Subcutaneous abdominal adipose tissue (tissue), 5 donors: Measurements from ENCODE around the gene CCDC18.

Experiments
- H3K27ac ChIP-seq: one replicate; pipeline ENCODE4 v1.7.0; 2013; ENCODE audit warnings: low read depth, mild to moderate bottlenecking, inconsistent platforms, low read length, moderate library complexity
- H3K27me3 ChIP-seq, 5 donors: one replicate each; pipeline ENCODE4 v1.7.0; 2013; ENCODE audit warnings: low read length in 5 of 5, inconsistent platforms in 1 of 5; ENCODE audit not compliant: control insufficient read depth in 5 of 5, insufficient read depth in 4 of 5
- H3K36me3 ChIP-seq, 5 donors: one replicate each; pipeline ENCODE4 v1.7.0; 2013; ENCODE audit warnings: low read length in 5 of 5; ENCODE audit not compliant: control insufficient read depth in 5 of 5, insufficient read depth in 5 of 5
- H3K4me1 ChIP-seq, 5 donors: one replicate each; pipeline ENCODE4 v1.7.0; 2013; ENCODE audit warnings: low read length in 5 of 5, mild to moderate bottlenecking in 3 of 5, moderate library complexity in 1 of 5; ENCODE audit not compliant: control insufficient read depth in 5 of 5, insufficient read depth in 5 of 5
- H3K4me3 ChIP-seq, 5 donors: one replicate each; pipeline ENCODE4 v1.7.0; 2013; ENCODE audit warnings: low read length in 5 of 5, low read depth in 1 of 5
- H3K9ac ChIP-seq, 5 donors: one replicate each; pipeline ENCODE4 v1.7.0; 2013; ENCODE audit warnings: low read length in 5 of 5, mild to moderate bottlenecking in 4 of 5, moderate library complexity in 3 of 5
- H3K9me3 ChIP-seq, 5 donors: one replicate each; pipeline ENCODE4 v1.7.0; 2013; ENCODE audit warnings: low read length in 5 of 5; ENCODE audit not compliant: control insufficient read depth in 5 of 5
- donor health status: healthy.
- donor health status: healthy.
- donor health status: healthy.
- donor health status: healthy.
- donor health status: healthy.

CCDC18 gene, protein sequence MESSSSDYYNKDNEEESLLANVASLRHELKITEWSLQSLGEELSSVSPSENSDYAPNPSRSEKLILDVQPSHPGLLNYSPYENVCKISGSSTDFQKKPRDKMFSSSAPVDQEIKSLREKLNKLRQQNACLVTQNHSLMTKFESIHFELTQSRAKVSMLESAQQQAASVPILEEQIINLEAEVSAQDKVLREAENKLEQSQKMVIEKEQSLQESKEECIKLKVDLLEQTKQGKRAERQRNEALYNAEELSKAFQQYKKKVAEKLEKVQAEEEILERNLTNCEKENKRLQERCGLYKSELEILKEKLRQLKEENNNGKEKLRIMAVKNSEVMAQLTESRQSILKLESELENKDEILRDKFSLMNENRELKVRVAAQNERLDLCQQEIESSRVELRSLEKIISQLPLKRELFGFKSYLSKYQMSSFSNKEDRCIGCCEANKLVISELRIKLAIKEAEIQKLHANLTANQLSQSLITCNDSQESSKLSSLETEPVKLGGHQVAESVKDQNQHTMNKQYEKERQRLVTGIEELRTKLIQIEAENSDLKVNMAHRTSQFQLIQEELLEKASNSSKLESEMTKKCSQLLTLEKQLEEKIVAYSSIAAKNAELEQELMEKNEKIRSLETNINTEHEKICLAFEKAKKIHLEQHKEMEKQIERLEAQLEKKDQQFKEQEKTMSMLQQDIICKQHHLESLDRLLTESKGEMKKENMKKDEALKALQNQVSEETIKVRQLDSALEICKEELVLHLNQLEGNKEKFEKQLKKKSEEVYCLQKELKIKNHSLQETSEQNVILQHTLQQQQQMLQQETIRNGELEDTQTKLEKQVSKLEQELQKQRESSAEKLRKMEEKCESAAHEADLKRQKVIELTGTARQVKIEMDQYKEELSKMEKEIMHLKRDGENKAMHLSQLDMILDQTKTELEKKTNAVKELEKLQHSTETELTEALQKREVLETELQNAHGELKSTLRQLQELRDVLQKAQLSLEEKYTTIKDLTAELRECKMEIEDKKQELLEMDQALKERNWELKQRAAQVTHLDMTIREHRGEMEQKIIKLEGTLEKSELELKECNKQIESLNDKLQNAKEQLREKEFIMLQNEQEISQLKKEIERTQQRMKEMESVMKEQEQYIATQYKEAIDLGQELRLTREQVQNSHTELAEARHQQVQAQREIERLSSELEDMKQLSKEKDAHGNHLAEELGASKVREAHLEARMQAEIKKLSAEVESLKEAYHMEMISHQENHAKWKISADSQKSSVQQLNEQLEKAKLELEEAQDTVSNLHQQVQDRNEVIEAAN (N-terminal part only)

DNA sequence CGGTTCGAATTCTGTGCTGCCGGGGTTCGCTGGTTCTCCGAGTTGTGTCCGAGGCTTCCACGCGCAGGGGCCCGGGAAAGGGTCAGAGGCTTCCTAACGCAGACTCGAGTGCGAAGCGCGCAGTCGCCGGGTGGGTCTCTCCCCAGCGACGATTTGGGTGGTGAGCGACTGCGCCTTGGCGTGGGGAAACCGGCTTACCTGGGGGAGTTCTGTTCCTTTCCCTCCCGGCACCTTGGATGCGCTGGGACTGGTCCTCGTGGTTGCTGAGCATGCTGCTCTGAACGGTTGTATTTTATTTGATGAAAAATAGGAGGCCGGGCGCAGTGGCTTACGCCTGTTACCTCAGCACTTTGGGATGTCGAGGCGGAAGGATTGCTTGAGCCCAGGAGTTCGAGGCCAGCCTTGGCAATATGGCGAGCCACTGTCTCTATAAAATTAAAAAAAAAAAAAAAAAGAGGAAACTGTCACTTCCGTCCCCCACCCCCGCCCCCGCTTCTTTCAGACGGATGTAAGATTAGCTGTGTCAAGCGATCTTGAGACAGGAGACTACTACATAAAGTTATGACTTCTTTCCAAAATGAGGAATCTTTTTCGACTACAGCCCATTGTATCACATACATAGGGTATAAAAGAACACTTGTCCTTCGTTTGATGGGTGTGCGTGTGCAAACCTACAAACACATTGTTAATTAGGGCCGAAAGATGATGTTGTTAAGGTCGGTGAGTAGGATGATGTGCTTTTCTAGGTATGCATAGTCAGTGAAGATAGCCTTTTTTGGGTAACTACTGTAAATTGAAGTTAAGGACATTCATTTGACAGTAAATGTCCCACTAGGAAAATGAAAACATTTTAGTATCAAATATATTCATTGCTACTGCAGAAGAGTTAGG lies at the start of gene CCDC18:
Gene CCDC18, plus strand, starts transcription at position 2 of the 891 bp plus-strand sequence. CDS start 2,638 bp downstream, outside the sequence.
- H3K27me3 ChIP-seq: peaks cover 0 to 10% (median 0%) of the 10 kb centered on the region in 5 donors
- H3K4me1 ChIP-seq: peaks cover 12 to 33% (median 28%) of the 10 kb centered on the region in 5 donors
- H3K27ac ChIP-seq: peak within 1 kb of the TSS; percentile 100
- peaks cover 0 to 2% (median 0%) of the 10 kb centered on the region in 5 donors for H3K36me3 ChIP-seq
- peak within 1 kb of the TSS; percentile 75 to 100 (median 96) for H3K4me3 ChIP-seq
- peak within 1 kb of the TSS; percentile 95 to 100 (median 100) for H3K9ac ChIP-seq
- H3K9me3 ChIP-seq: peaks cover 0 to 2% (median 0%) of the 10 kb centered on the region in 5 donors

DNA sequence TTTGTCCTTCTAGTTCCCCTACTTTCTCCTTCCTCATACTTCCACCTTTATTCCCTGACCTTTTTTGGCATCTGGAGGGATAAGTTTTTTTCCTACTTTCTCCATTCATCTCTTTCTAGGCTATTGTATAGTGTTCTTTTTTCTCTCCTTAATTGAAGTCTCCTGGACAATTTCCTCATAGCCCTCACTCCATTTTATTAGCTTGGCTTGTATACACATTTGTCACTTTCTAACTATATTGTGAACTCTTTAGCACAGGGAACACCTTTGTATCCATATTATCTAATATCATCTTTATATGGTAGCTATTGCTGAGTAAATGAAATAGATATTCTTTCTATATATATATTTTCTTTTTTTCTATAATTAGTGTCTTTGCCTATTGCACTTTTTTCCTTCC lies 47.9 kb upstream of the CCDC18 start:
- H3K36me3 ChIP-seq: peaks cover 18 to 47% (median 28%) of the 10 kb centered on the region in 5 donors
- H3K4me3 ChIP-seq: no peak overlapping the region
- H3K27me3 ChIP-seq: no peaks in the 10 kb centered on the region
- no peak overlapping the region for H3K9ac ChIP-seq
- no peak overlapping the region for H3K27ac ChIP-seq
- H3K9me3 ChIP-seq: no peaks in the 10 kb centered on the region
- H3K4me1 ChIP-seq: no peaks in the 10 kb centered on the region

DNA sequence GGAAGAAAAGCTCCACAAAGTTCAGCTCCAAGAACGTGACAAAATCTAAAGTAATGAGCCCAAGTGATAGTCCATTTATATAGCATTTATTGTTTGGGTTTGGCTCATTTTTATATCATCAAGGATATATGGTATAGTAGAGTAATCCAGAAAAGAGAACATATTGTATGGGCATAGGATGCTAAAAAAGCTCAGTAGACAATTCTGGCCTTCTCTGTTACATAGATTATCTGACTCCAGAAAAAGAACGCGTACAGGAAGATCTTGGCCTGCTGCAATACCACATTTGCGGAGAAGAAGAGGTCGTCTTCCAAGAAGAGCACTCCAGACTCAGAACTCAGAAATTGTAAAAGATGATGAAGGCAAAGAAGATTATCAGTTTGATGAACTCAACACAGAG lies 44.1 kb upstream of the CCDC18 start:
- no peak overlapping the region for H3K9ac ChIP-seq
- peaks cover 18 to 43% (median 30%) of the 10 kb centered on the region in 5 donors for H3K36me3 ChIP-seq
- H3K4me3 ChIP-seq: no peak overlapping the region
- H3K27ac ChIP-seq: no peak overlapping the region
- no peaks in the 10 kb centered on the region for H3K9me3 ChIP-seq
- no peaks in the 10 kb centered on the region for H3K27me3 ChIP-seq
- H3K4me1 ChIP-seq: no peaks in the 10 kb centered on the region

DNA sequence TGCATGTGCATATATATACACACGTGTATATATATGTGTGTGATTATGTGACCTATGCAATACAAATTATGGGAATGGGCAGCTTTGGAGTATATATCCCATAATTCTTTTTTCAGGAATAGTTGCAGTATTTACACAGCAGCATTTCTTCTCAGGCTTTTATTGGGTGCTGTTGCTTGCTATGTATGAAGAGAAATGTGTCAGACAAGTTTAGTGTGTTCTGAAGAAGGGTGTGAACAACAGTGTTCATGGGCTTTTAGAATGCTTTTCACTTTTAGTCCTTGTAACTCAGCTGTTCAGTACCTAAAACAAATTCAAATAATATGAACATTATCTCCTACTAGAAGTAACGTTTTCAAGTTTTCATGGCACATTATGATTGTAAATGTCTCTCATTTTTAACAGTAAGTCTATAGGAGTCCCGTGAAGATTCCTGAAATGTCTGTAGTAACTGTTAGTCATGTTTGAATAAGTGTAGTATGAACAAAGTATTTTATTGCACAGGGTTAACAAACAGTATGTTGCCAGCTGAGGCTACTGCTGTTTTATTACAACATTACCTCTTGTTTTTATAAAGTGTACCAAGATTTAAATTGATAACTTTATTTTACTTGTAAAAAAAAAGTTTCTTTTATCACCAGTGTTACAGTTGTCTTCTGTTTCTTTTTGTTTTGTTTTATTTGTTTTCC lies 42.8 kb upstream of the CCDC18 start:
- H3K9me3 ChIP-seq: no peaks in the 10 kb centered on the region
- no peaks in the 10 kb centered on the region for H3K4me1 ChIP-seq
- no peak overlapping the region for H3K27ac ChIP-seq
- peaks cover 18 to 43% (median 30%) of the 10 kb centered on the region in 5 donors for H3K36me3 ChIP-seq
- H3K27me3 ChIP-seq: no peaks in the 10 kb centered on the region
- H3K4me3 ChIP-seq: no peak overlapping the region
- H3K9ac ChIP-seq: no peak overlapping the region

DNA sequence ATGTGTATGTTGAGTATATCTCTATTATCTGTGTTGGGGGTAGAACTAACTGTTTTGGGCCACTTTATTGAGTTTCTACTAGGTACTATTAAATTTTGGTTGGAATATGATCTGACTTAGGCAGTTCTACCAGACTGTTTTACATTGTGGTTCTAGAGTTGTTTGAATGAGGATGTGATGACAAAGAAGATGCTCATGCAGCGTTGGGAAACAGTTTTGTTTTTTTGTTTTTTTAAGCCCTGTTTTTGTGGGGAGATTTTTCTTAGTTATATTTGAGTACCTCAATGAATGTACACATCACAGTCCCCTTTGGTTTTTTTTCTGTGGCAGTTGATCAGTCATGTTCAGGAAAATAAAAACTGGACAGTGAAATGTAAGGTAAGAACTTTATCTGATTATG lies 40.4 kb upstream of the CCDC18 start:
- H3K9me3 ChIP-seq: no peaks in the 10 kb centered on the region
- H3K36me3 ChIP-seq: peaks cover 11 to 33% (median 22%) of the 10 kb centered on the region in 5 donors
- H3K9ac ChIP-seq: no peak overlapping the region
- no peak overlapping the region for H3K4me3 ChIP-seq
- H3K4me1 ChIP-seq: no peaks in the 10 kb centered on the region
- H3K27ac ChIP-seq: no peak overlapping the region
- no peaks in the 10 kb centered on the region for H3K27me3 ChIP-seq

DNA sequence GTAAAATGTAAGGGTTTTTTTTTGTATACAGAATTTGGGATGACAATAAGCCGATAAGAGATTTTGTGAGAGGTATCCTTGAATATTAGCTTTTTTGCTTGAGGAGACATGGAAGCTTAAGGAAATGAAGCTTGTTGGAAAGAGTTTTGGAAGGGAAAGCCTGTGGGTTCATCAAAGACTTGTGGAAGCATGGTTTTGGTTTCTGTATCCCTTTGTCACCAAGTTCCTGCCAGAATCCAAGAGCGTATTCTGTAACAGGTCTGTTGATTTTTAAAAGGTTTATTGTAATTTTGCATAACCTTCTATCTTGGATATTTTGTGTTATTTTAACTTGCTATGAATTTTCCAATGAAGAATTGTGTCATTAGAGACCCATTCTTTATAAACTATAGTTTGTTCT lies 38.4 kb upstream of the CCDC18 start:
- H3K4me3 ChIP-seq: no peak overlapping the region
- H3K9me3 ChIP-seq: no peaks in the 10 kb centered on the region
- H3K27ac ChIP-seq: no peak overlapping the region
- no peaks in the 10 kb centered on the region for H3K4me1 ChIP-seq
- peaks cover 2 to 20% (median 7%) of the 10 kb centered on the region in 5 donors for H3K36me3 ChIP-seq
- H3K9ac ChIP-seq: no peak overlapping the region
- no peaks in the 10 kb centered on the region for H3K27me3 ChIP-seq

DNA sequence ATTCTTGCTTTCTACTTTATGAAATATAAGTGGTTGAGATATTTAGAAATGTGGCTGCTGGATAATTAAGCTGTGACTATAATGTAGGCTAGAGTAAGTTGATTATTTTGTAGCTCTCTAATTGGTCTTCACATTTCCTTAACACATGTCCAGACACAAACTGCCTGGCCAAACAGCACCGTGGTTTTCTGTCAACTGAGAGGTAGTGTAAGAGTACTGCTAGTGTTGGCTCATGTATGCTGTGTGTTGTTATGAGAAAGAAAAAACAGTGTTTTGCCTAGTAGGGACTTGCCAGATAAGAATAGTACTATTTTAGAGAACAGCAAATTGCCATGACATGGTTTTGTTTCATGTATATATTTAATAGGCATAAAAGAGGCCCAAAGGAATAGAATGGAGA lies 37.4 kb upstream of the CCDC18 start:
- Histone ChIP-seq H3K27ac (no peak overlapping the region), H3K9me3 (no peaks in the 10 kb centered on the region), H3K27me3 (no peaks in the 10 kb centered on the region), H3K4me3 (no peak overlapping the region), H3K4me1 (no peaks in the 10 kb centered on the region), H3K9ac (no peak overlapping the region), H3K36me3 (peaks cover 0 to 19% (median 1%) of the 10 kb centered on the region in 5 donors)

DNA sequence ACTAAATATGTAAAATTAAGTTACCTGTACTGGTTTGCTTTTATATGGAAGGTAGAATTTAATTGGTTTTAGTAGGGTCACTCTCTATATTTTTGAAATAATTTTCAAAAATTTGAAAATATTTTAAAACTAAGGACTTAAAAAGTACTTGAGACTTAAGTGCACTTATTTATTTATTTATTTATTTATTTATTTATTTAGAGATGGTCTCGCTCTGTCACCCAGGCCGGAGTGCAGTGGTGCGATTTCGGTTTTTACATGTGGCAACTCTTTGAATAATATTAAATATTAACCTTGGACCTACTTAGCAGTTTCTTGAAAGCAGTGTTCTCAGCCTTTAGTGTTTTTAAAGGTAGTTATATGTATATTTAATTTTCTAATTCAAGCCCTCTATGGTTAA lies 36.8 kb upstream of the CCDC18 start:
- Histone ChIP-seq H3K36me3 (peaks cover 0 to 20% (median 7%) of the 10 kb centered on the region in 5 donors), H3K27me3 (no peaks in the 10 kb centered on the region), H3K9me3 (no peaks in the 10 kb centered on the region), H3K9ac (no peak overlapping the region), H3K27ac (no peak overlapping the region), H3K4me3 (no peak overlapping the region), H3K4me1 (no peaks in the 10 kb centered on the region)
